NCI-H1417 treated with DMSO at 0.1 percent for 48 hours (cell line): ENCODE data around the gene SNX32.

Source experiments
- DNase-seq: peaks from one replicate; lab custom pipeline; 2025; lab: John Stamatoyannopoulos, UW

Gene SNX32

DNA sequence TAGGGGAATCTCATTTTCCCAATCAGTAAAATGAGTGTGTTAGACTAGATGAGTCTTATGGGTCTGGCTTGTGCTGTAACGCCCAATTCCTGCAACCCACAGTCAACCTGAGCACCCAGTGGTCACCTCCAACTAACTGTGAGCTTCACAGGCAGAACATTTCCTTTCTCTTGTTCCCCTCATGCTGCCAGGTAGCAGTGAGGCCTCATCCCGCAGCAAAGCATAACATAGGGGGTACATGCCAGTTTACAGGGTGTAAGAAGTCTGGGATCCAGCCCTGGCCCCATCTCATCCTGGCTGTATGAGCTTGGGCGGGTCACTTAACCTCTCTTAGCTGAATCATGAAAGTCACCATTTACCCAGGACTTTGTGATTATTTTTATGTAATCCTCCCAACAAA, 35.1 kb downstream of the SNX32 start:
- no peak for DNase-seq

DNA sequence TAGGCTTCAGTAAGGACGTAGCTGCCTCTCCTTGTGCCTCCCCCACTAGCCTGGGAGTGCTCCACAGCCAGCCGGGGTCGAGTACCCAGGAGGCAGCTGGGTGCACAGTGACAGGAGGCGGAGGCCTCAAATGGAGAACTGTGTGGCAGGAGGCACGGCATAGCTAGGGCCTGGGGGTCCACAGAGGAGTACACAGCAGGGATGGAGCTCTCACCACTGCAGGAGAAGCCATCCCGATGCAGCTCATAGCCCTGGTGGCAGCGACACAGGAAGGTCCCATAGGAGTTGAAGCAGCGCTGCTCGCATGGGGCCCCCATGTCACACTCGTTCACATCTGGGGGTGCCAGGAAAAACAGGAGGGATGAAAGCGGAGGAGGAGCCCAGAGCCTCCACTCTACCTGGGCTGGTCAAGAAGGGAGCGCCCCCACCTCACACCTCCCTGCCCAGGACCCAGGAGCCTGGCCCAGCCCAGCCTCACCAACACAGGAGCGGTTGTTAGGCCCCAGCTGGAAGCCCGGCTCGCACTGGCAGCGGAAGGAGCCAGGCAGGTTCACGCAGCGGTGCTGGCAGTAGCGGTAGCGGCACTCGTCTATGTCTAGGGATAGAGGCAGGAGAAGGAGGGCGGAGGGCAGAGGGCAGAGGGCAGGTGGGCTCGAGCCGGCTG, 36.0 kb downstream of the SNX32 start:
- DNase-seq: no peak

DNA sequence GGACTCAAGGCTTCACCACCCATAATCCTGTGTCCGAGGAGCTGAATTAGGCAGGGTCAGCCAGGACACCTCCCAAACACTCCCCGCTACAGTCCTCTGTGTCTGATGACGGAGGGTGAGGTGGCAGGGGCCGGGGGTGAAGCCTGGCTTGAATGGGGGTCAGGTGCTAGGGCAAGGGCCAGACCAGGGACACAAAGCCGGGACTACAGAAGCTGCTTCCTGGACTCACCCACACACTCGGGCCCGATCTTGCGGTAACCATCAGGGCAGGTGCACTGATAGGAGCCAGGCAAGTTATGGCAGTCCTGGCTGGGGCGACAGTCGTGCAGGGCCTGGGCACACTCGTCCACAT, 36.5 kb downstream of the SNX32 start:
- DNase-seq: no peak

DNA sequence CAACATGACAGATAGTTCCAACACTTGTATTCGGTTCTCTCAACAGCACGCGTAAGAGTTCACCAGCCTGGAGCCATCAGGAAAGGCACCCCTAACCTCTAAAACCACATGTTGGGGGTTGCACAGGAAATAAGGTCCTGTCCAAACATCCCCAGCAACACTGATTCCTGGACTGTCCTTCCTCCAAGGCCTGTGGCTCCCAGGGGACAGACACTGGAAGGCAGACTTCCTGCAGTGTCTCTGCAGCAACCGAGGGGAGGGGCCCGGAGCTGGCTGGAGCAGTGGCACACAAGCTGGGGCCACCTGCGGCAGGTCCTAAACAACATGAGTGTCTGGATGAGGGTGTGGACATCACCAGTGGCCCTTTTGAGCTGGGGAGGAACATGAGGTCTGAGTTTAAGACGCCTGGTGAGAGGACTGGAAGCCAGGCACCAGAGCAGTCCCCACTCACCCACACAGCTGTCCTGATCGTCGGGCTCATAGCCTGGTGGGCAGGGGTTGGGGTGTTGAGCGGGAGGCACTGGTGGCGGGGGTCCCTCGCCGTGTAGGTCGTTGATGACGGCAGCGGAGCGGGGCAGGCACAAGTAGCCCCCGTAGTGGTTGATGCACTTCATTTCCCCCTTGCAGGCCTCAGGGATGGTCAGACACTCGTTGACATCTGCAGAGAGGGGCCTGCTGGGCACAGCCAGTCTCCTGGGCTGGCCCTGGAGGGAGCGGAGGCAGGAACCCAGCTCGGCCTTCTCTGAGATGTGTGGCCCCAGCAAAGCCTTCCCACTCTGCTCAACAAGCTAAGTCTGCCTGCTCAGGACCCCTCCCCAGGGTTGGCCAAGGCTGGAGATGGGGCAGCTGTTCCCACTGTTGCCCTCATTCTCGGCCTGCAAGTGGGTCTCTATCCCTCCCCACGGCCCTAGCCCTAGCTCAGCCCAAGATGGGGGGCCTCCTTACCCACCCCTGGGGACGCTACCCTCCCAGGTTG, 37.2 kb downstream of the SNX32 start:
- no peak for DNase-seq

DNA sequence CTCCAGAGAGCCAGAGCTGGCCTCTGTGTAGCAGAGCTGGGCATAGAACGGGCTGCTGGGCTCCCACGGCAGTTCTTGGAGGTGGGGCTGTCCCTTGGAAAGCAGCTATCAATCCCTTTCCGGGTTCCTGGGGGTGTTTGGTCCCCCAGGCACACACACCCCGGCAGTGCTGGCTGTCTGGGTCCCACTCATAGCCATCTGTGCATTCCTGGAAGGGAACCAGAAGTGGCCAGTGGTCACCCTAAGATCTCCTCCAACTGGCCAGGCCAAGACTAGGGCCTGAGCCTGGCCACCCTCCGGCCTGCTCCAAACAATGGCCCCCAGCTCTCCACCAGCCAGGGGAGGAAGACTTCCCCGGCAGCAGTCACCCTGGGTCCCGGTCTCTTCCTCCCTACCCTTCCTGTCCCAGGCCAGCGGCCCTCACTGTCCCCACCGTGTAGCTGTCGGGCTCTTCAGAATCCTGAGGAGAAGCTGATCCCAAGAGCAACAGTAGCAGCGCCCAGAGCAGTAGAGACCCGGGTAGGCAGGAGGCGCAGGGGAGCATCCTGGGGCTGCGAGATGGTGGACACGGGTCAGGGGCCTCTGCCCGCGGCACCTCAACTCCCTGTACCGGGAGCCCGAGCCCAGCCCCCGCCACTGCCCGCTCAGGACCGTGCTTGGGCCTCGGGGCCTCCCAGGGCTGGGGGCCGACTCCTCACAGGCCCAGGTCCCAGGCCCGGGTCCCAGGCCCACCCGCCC, 38.2 kb downstream of the SNX32 start:
- DNase-seq: no peak

DNA sequence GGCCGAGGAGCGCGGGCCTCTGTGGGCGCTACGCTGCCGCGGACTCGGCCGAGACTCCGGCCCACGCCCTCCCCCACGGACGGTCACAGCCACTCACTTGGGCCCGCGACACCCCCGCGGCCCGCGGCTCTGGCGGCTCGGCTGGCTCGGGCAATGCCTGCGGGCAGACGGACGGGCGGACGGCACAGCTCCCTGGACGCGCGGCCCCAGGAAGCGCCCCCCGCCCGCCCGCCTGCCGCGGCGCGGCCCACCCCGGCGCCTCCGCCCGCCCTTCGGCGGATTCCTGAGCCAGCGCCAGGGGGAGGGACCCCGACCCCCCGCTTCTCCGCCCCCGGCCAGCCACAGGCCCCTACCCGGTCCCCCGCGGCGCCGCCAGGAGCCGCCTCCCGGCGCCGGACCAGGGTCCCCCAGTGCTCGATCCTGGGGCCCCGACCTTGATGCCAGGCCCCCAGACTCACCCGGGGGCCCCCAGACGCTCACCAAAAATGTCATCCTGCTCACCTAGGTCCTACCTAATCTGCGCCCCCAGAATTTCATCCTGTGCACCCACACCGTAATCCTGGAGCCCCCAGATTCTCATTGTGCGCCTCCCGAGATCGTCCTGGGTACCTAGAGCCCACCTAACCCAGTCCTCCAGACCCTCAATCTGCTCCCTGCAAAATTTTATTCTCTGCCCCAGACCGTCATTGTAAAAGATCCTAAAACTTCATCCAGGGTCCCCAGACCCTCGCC, 39.0 kb downstream of the SNX32 start, which contains the start of gene EFEMP2:
Gene EFEMP2 (minus strand): TSS at position 215 of the 732 bp plus-strand sequence. CDS start 446 bp downstream, outside the sequence.
- DNase-seq: no peak

DNA sequence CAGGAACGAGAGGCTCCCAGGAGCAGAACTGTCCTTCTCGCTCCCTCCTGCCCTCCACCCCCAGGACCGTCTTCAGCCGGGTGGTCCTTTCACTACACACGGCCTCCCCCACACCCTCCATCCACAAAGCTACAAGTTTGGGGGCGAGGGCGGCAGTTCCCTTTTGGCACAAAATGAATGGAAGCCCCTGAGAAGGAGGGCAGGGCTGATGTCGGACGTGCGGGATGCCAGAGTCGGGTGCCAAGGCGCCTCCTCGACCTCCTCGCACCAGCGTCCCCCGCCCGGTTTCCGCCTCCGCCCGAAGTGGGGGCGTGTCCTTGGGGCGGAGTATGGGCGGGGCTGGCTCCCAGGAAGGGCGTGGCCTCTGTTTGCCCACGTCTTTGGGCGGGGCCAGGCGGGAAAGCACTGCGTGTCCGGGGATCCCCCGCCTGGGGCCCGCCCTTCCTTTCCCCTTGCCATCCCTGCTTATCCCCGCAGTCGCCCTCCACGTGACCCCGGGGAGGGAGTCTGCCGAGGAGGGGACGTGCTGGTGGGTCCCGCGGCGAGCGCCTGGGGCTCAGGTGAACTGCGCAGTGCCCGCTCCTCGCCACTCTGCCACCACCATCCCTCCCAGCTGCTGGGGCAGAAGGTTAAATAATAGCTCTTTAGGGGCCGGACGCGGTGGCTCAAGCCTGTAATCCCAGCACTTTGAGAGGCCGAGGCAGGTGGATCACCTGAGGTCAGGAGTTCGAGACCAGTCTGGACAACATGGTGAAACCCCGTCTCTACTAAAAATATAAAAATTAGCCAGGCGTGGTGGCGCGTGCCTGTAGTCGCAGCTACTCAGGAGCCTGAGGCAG, 39.8 kb downstream of the SNX32 start:
- DNase-seq: peak; percentile 82

DNA sequence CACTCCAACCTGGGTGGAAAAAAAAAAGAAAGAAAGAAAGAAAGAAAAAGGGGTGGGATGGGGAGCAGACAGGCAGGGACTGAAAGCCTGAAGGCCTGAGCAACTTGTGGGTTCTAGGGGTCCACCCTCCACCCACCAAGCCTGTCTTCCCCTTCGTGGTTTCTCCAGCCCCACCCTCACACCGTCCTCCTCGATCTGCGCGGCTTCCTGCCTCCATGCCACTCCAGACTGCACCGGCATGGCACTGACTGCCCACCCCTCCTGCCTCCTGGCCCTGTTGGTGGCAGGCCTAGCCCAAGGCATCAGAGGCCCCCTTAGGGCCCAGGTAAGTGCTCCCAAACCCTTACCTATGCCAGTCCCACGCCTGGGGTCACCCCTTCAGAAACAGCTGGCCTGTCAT, 45.9 kb downstream of the SNX32 start, which contains the start of gene CTSW:
Gene CTSW (plus strand): TSS at position 221 of the 400 bp plus-strand sequence. CDS start 18 bp downstream, at position 239.
- no peak for DNase-seq

DNA sequence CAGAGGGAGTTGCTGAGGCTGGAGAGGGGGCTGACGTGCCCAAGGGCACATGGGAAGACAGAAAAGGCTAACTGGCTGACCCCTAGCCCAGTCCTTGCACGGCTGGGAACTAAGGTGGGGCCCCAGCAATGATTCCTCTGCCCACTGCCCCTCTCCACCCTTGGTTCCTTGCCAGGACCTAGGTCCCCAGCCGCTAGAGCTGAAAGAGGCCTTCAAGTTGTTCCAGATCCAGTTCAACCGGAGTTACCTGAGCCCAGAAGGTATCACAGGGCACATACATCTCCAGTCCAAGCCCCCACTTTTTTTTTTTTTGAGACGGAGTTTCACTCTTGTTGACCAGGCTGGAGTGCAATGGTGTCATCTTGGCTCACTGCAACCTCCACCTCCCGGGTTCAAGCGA, 46.3 kb downstream of the SNX32 start:
- DNase-seq: no peak

DNA sequence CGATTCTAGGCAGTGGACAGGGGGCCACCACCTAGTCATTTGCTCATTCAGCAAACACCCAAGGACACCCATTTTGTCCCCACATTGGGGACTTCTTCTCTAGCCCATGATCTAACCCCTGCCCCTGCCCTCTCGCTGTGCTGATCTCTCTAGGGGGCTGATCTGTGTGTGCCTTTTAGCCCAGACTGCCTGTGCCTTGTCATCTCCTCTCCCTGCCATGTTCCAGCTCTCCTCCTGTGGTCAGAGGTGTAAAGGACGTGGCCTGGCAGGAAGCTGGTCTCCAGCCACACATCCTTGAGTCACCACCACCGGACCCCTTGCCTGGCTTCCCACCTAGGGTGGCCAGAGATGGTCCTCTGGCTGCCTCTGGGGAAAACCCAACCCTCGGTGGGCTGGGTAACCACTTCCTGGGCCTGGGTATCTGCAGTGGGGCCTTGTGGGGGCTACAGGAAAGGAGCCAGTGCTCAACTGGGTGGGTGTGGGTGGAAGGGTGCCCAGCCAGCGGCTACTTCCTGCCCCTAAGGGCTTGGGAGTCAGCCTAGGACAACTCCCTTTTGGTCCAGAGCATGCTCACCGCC, 47.2 kb downstream of the SNX32 start:
- DNase-seq: no peak

DNA sequence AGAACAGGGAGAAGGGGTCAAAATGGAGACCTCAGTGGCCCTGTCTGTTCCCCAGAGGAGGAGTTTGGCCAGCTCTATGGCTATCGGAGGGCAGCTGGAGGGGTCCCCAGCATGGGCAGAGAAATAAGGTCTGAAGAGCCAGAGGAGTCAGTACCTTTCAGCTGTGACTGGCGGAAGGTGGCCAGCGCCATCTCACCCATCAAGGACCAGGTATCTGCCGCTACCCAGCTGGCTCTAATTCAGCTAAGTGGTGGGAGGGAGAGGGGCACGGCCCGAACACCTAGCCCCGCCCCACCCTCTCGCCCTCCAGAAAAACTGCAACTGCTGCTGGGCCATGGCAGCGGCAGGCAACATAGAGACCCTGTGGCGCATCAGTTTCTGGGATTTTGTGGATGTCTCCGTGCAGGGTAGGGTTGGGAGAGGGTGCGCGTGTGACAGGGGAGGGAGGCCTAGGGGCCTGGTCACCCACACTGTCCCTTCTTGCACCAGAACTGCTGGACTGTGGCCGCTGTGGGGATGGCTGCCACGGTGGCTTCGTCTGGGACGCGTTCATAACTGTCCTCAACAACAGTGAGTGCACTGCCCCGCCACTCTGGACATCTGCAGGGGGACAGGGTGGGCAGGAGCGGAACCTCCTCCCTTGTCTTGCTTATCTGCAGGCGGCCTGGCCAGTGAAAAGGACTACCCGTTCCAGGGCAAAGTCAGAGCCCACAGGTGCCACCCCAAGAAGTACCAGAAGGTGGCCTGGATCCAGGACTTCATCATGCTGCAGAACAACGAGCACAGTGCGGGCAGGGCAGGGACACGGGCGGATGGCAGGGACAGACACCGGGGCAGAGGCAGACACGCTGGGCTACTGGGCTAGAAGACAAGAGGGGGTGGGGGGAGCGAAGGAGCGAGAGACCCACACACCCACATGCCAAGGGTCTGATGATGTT, 48.6 kb downstream of the SNX32 start:
- DNase-seq: no peak

DNA sequence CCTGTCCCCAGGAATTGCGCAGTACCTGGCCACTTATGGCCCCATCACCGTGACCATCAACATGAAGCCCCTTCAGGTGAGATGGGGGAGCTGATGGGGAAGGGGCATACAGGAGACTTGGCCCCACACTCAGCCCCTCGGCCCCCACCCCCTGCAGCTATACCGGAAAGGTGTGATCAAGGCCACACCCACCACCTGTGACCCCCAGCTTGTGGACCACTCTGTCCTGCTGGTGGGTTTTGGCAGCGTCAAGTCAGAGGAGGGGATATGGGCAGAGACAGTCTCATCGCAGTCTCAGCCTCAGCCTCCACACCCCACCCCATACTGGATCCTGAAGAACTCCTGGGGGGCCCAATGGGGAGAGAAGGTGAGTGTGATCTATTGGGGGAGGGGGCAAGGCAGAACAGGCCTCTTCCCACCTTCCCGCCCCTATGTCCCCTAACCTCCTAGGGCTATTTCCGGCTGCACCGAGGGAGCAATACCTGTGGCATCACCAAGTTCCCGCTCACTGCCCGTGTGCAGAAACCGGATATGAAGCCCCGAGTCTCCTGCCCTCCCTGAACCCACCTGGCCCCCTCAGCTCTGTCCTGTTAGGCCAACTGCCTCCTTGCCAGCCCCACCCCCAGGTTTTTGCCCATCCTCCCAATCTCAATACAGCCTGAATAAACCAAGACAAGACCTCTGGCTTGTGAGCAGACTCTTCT, 49.4 kb downstream of the SNX32 start:
- DNase-seq: no peak

DNA sequence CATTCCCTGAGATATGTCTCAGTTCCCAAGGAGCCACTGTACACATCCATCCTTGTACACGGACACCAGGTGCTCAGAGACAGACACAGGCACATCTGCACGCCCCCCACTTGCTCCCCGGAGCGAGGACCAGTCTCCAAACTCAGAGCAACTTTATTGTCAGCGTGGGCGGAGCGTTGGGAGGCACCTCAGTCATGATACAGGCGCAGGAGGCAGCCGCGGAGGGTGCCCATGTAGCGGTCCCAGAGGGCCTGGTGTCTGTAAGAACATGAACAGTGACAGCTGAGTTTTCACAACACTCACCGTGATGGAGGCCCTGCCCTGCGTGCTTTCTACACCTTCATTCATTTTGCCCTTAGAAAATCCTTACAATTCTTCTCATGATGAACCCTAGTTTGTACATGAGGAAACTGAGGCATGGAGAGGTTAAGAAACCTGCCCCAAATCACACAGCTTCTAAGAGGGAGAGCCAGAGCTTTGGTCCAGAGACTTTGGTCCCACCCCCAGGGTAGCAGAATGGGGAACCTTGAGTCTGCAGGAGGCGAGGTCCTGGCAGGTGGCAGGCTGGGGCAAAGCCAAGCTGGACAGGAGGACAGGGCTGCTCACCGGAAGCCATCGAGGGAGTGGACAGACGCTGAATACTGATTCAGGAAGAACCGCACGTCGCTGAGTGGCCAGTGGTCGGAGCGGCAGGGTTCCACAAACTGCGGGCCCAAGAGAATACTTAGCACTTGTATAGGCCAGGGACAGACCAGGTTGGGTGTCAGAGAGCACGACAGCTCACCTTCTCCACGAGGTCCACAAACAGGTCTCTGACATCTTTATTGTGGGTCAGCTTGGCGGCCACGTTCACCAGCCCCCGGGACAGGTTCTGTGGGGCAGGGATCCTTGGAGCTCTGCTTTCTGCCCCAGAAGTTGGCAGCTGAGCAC, 50.3 kb downstream of the SNX32 start:
- DNase-seq: no peak

DNA sequence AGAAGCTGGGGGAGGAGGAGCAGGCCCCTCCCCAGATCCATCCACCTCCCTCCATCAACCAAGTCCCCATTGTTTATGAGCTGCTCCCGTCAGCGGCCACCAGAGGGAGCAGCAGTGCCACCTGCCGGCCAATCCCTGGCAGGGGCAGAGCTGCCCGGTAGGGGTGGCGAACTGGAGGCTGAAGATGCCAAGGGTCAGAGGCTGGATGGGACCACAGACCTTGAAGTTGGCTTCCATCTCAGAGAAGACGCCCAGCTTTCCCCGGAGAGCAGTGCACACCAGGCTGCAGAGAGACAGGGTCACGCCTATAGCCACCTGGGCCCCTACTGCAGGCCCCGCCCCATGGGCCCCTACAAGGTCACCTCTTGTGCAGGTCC, 50.9 kb downstream of the SNX32 start:
- peak; percentile 37 for DNase-seq

DNA sequence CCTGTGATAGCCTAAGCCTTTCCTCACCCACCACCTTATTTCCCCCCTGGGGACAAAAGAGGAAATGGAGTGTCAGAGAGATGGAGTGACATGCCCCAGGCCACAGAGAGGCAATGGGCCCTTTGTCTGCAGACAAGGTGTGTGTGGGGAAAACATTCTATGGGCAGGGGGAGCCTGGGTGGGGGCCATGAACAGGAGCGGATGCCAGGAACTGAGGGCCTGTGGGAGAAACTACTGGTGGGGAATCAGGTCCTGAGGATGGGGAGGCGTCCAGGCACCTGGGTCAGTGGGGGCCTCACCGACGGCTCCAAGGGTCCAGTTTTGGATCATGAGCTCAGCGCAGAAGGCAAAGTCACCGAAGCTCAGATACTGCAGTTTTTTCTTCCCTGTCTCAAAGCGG, 51.5 kb downstream of the SNX32 start:
- no peak for DNase-seq

DNA sequence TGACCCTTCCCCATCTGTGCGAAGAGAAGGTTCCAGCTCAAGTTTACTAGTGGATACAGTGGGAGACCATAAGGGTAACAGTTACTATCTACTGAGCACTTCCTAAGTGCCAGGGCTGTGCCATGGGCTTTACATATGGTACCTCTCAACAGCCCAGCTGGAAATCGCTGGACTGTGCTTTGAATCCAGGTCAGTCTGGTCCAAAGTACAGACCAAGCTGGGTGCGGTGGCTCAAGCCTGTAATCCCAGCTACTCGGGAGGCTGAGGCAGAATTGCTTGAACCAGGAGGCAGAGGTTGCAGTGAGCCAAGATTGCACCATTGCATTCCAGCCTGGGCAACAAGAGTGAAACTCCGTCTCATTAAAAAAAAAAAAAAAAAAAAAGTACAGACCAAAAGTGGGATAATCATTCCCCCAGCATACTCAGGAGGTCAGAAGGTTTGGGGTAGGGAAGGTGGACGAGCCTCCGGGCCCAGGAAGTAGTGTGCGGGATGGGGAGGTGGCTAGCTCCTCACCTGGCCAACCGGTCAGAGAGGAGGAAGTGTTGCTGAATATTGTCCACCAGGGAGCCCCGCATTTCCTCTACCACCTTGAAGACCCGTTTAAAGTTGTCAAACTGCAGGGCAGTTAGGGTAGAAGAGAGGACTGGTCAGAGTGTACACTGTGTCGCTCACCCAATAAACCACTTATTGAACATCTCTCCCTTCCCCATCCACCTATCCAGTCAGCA, 52.2 kb downstream of the SNX32 start:
- DNase-seq: no peak
